HG03432 (cell line): ENCODE measurements around the gene VPS18.

Source experiments
- ATAC-seq: cut with Tn5 transposase; IDR thresholded peaks from one replicate; pipeline ENCODE4 v1.9.1; 2021; ENCODE audit warnings: mild to moderate bottlenecking, moderate library complexity; ENCODE audit not compliant: unreplicated experiment

Gene VPS18

GRCh38 chr15:40932649-40933516 lies 38.6 kb downstream of the VPS18 start:
- no peak for ATAC-seq

DNA sequence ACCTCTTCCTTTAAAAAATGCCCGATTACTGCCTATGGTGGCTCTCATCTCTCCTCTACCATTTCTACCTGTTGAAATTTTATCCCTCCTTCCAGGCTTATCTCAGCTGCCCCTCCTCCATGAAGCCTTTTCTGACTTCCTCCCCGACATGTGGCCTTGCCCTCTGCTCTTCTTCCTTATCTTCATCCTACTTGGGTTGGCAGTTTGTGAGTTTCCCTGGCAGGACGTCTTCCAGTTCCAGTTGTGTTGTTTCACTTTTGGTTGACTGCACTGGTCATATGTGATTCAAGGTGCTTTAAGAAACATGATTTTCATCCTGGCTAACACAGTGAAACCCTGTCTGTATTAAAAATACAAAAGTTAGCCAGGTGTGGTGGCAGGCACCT lies 39.3 kb downstream of the VPS18 start:
- ATAC-seq = no peak

DNA sequence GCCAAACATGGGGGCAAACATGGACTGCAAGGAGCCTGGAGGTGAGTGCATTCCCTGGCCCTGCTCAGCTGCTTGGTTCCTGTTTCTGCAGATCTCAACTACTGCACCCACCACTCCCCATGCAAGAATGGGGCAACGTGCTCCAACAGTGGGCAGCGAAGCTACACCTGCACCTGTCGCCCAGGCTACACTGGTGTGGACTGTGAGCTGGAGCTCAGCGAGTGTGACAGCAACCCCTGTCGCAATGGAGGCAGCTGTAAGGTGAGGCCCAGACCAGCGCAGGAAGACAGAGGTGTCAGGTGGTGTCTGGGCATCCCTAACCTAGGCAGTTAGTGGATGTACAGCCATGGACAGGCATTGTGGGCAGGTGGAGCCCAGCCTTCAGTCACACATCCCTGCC lies 40.2 kb downstream of the VPS18 start:
- ATAC-seq = no peak

- ATAC-seq = no peak
Measured at GRCh38 chr15:40936234-40936708, 42.0 kb downstream of the VPS18 start.

GRCh38 chr15:40936709-40937666 lies 42.7 kb downstream of the VPS18 start:
- ATAC-seq = no peak

DNA sequence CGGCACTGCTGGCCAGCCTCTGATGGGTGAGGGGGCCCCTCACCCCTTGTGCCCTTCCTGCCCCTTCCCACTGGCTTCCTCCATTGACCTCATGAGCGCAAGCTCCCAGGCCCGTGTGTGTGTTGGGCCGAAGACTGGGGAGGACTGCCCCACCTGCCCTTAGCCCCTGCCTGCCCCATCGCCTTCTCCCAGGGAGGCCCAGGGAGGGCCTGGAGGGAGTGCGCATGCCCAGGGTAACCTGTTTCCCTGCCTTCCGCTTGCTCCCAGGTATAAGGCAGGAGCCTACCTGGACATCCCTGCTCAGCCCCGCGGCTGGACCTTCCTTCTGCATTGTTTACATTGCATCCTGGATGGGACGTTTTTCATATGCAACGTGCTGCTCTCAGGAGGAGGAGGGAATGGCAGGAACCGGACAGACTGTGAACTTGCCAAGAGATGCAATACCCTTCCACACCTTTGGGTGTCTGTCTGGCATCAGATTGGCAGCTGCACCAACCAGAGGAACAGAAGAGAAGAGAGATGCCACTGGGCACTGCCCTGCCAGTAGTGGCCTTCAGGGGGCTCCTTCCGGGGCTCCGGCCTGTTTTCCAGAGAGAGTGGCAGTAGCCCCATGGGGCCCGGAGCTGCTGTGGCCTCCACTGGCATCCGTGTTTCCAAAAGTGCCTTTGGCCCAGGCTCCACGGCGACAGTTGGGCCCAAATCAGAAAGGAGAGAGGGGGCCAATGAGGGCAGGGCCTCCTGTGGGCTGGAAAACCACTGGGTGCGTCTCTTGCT lies 43.7 kb downstream of the VPS18 start:
- ATAC-seq = no peak

DNA sequence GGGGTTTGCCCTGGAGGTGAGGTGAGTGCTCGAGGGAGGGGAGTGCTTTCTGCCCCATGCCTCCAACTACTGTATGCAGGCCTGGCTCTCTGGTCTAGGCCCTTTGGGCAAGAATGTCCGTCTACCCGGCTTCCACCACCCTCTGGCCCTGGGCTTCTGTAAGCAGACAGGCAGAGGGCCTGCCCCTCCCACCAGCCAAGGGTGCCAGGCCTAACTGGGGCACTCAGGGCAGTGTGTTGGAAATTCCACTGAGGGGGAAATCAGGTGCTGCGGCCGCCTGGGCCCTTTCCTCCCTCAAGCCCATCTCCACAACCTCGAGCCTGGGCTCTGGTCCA lies 44.3 kb downstream of the VPS18 start:
- no peak for ATAC-seq

DNA sequence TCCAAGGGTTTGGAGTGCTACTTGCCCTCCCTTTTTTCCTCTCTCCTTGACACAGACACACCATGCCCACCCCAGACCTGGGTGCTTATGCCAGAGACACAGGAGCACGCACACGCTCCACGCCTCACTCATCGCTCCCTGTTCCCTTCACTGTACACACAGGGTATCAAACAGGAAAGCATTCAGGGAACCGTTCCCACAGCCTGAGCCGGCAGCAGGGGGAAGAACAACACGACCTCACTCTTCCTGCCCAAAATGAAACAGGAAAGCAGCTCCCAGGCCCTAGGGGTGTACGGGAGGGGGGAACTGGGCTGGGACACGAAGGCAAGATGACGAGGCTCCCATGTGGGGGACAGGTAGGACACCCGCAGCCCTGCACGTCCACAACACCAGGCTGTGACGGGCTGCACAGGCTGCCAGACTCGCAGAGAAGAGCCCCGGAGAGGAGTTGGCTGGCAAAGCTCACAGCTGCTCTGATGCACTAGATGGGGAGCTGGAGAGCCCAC lies 46.1 kb downstream of the VPS18 start:
- no peak for ATAC-seq

DNA sequence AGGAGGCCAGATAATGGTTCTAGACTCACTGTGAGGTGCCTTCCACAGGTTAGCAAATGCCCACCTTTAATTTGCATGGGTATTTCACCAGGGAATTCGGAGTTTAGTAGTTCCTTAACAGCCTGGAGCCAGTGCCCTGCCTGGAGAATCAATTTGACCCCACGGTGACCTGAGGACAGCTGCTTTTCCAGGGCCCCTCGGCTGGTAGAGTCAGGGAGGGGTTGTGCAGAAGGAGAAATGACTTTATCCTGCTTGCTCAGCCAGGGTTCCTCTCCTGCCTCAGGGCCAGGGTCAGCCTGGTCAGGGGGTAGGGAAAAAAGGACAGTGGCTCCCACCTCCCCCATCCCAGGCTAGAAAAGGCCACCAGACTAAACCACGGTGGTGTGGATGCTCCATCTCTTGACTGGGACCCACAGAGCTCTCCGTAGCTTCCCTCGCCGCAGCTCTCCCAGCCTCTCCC lies 46.8 kb downstream of the VPS18 start:
- no peak for ATAC-seq

- peak; percentile 64 for ATAC-seq
Measured at GRCh38 chr15:40941528-40942336, 47.5 kb downstream of the VPS18 start.

- peak; percentile 12 for ATAC-seq
Measured at GRCh38 chr15:40942337-40942854, 48.1 kb downstream of the VPS18 start.

- ATAC-seq = no peak
Measured at GRCh38 chr15:40942878-40943277, 48.6 kb downstream of the VPS18 start.

GRCh38 chr15:40943764-40944365 lies 49.6 kb downstream of the VPS18 start:
- ATAC-seq = no peak

DNA sequence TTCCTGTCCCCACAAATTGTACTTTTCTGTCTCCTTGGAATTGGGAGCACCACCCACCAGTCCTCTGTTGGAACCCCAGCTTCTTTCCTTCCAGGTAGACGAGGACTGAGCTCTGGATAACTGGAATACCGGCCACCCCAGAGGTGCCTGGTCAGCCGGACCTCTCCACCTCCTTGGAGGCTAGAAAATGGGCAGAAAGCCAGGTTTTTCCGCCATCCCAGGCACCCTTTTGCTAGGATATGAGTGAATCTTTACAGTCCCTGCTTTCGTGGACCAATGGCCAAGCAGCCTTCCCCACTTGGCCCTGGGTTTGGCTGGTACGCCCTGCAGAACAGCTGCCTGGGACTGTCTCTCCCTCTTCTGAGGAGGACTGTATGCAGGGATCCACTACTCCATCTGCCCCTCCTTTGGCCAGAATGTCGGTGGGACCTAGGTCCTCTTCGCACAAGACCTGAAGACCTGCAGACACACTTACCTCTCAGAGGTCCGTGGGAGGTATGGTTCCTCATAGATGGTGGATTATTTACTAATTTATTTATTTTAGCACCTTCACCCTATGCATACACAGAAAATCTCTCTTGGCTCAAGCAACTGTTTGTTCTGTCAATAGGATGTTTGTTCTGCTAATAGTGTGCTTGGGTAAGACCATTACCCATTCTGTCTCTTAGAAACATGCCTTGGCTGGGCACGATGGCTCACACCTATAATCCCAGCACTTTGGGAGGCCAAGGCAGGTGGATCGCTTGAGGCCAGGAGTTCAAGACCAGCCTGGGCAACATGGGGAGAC lies 50.5 kb downstream of the VPS18 start:
- no peak for ATAC-seq

DNA sequence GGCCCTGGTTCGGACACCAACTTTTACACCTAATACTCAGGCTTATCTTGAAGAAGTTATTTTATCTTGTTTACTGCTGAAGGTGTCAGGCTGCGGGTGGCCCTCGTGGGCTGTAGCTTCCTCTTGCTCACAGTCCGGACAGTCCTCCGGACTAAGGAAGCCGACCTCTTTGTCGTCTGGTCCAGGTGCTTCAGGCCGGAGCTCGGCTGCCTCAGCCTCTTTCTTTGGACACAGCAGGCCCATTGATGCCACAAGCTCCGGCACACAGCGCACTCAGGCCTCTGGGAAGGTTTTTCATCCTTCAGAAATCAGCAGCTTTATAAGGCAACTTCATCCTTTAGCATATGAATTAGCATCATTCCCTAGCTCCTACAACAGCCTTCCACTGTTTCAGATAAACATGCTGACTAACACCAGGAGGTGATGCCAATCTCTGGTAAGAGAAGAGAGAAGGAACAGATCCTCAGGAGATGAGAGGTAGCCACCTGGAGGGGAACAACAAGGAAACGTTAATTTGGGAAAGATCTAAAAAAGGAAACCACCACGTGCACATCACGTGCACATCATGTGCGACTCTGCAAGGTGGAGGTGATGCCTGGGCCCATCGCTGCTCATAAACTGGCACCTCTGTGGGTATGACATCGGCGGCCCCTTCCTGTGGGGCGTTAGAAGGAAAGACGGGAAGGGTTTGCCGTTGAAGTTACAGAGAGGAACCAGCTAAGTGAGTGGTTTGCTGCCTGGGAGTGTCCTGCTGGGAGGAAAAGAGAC lies 54.6 kb downstream of the VPS18 start:
- no peak for ATAC-seq

DNA sequence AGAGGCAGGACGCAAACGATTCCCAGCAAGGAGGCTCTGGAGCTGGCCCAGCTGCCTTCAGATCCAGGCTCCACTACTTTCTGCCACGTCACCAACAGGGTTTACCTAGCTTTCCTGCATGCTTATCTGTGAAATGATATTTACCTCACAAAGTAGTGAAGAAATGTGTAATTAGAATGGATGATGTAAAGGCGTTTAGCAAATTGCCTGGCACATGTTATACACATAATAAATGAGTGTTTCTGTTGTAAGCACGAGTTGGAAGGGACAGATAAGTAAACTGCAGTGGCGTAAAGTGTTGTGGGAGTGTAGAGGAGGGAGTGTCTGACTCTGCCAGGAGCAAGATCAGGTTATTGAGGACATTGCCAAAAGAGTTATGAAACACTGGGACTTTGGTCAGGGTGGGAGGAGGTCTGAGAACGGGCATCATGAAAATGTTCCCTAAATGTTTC lies 55.5 kb downstream of the VPS18 start:
- ATAC-seq = no peak

DNA sequence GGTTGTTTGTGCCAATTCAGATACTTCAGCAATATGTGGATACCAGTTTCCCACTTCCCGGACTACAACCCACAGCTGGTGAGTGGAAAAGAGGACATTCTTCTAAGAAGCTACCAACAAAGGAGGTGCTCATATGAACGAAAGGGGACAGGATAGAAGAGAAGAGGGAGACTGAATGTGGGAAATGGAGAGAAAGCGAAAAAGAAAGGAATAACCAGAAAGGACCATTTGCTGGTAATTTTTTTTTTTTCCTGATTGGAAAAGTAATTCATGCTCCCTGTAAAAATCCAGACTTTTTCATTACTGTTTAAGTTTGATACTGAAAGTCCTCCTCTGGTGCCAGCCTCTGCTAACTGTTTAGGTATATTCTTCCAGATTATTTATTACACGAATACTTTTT lies 57.5 kb downstream of the VPS18 start:
- no peak for ATAC-seq
